NCI-H82 treated with DMSO at 0.1 percent for 48 hours (cell line): ENCODE results near the gene PIAS1.
"Not testable (repeated sequence)": the region's sequence is repeated elsewhere in the genome, so short reads cannot be mapped to it uniquely, and the experiment has no call there.

Experiments used
- DNase-seq: peaks from one replicate; lab custom pipeline; 2025; ENCODE audit not compliant: unreplicated experiment; lab: John Stamatoyannopoulos, UW

The PIAS1 gene

GRCh38 chr15:68113751-68114150, 59.6 kb downstream of the PIAS1 start:
- no peak for DNase-seq

DNA sequence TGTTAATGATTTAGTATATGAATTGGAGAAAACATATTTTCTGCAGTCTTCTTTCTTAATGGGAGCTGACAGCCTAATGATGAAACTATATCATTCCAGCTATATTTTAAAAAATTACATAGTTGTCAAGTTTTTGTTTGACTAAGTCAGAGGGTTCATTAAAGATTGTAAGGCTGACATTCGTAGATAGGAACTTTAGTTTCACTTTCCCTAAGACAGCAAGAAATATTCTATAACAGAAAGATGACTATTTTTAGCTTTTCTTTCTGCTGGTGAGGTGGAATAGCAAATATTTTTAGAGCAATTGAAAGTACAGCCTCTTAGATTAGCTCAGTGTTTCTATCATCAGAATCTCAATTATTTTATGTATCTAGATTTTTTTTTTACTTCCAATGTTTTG, 60.2 kb downstream of the PIAS1 start:
- DNase-seq: no peak

DNA sequence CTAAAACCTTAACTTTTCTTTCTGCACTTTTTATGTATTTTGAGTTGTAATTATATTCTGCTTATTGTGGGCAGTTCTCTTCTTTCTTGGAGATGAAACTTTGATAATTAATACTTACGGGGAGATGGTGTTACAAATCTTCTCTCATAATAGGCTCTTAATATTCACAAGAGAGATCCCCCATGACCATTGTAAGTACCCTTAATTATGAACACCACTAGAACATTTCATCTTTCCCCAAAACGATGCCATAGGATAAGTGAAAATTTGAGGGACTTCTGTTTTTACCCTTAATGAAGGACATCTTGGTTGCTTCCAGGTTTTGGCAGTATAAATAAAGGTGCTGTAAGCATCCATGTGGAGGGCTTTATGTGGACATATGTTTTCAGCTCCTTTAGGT, 60.7 kb downstream of the PIAS1 start:
- no peak for DNase-seq

GRCh38 chr15:68124700-68125099, 70.6 kb downstream of the PIAS1 start:
- DNase-seq: no peak

DNA sequence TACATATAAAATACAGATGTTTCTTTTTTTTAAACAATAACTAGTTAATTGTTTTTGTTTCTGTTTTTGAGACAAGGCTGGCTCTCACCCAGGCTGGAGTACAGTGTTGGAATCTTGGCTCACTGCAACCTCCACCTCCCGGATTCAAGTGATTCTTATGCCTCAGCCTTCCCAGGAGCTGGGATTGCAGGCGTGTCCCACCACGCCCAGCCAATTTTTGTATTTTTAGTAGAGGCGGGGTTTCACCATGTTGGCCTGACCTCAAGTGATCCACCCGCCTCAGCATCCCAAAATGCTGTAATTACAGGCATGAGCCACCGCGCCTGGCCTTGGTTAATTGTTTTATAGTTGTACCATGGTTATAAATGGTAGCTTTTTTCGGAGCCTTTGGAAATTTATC, 72.3 kb downstream of the PIAS1 start:
- DNase-seq: no peak

GRCh38 chr15:68129072-68129471, 75.0 kb downstream of the PIAS1 start:
- DNase-seq: no peak

DNA sequence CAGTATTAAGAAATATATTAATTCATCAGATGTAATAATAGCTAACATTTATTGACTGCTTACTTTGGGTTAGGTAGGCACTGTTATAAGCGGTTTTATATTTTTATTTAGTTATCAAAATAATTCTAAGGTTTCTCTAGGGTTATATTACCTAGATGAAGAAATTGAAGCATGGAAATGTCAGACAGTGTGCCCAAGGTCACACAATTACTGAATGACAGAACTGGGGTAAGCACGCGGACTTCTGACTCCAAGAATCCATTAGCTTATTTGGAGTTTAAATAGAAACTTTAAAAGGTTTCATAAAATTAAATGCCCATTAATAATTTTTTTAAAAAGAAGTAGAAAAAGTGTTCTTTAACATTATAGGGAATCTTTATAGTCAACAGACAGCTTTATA, 76.7 kb downstream of the PIAS1 start:
- no peak for DNase-seq

DNA sequence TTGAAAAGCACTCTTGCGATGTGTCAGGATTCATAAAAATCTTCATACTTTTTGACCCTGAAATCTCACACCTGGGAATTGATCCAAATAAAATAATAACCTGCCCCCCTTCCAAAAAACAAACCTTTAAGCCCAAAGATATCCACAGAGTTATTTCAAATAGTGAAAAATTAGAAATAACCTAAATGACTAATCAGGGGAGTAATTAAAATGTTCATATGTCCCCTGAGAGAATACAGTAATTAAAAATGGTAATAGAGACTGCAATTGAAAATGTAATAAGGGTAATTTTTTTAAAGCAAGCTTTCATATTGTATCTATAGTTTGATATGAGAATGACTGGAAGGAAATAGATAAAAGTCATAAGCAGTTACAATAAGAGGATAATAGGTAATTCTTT, 83.0 kb downstream of the PIAS1 start:
- no peak for DNase-seq

DNA sequence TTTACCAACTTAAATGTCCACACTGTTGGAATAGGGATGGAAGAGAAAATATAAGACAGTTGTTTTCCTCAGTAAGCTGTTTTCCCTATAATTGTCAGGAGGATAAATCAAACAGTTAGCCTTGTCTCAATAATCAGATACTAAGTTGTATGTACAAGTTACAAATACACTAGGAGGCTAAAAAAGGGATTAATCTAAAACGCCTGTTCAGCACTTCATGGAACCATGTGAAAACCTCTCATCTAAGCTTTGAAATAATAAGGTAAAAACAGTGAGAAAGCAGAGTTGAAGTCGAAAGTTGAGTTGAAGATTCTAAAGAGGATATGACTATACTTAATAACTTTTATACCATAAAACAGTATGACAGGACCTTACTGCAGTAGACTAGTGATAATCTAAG, 89.0 kb downstream of the PIAS1 start:
- no peak for DNase-seq

GRCh38 chr15:68143785-68144184, 89.7 kb downstream of the PIAS1 start:
- no peak for DNase-seq

- no peak for DNase-seq
Measured at GRCh38 chr15:68145706-68146105, 91.6 kb downstream of the PIAS1 start.

GRCh38 chr15:68148039-68148438, 93.9 kb downstream of the PIAS1 start:
- no peak for DNase-seq

- no peak for DNase-seq
Measured at GRCh38 chr15:68149059-68149458, 94.9 kb downstream of the PIAS1 start.

- DNase-seq: no peak
Measured at GRCh38 chr15:68150187-68150586, 96.1 kb downstream of the PIAS1 start.

DNA sequence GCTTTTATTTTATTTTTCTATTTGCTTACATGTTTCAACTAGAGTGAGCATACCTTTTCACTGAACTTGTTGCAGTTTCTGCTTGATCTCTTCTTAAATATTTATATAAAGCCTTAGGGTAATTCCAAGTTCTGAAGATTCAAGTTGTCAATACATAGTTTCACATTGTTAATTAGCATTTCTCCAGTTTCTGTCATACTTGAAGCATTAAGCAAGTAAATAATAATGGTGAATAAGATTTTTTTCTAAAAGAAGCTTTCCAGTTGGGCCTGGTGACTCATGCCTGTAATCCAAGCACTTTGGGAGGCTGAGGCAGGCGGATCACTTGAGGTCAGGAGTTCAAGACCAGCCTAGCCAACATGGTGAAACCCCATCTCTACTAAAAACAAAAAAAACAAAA, 97.2 kb downstream of the PIAS1 start:
- DNase-seq: no peak

DNA sequence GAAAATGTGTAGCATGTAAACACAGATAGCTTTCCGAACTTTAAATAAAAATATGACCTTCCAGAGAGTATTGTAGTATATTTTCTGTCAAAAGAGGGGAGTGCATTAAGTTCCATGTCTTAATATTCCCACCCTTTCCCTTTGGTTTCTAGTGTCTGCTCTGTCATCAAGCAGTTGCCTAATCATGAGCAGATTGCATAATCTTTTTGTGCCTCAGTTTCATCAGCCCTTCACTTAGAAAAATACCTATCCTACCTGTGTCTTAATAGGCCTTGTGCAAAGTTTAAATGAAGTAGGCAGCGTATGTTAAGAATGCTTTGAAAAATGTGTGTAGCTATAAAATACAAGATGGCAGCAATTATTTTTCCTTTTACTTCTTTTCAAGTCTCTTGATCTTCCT, 98.2 kb downstream of the PIAS1 start:
- DNase-seq: no peak

DNA sequence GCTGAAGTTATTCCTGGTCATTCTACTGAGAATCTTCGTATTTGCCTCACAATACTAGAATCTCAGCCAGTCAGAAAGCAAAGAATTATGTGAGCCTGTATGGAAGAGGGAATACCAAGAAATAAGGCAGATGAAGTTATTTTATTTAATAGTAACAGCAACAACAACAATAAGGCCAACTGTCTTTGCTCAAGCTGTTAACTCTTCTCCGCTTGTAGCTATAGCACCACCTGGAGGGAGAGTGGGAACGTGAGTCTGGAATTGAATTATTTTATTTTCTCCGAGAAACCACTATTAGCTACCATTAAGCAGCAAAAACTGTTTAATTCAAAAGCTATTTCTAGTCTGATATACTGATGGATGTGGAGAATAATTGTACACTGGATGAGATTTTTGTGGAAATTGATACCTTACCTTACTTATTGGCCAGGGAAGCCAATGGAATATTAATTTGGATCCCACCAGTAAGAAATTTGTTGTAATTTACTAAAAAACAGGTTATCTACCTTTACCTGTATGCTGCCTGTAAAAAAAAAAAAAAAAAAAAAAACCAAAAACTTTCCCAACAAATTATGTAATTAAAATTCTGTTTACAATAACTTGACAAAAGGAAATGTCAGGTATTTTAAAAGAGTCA, 100.9 kb downstream of the PIAS1 start:
- peak; percentile 18 for DNase-seq

DNA sequence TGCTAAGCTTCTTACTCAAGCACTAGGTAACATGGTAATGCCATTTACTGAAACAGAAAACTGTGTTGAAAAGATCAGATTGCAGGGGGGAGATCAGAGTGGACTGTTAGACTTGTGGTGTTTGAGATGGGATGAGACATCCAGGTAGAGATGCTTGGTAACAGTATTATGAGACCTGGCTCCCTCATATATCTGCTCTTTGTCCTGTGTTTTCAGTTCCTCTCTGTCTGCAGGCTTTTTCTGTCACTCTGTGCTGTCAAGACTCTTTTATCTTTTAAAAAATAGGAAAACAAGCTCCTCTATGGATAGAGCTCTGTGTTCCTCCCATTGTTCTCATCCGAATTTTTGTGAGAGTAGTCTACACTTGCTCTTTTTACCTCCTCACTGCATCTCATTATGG, 103.0 kb downstream of the PIAS1 start:
- DNase-seq: no peak

GRCh38 chr15:68158046-68158628, 104.0 kb downstream of the PIAS1 start:
- no peak for DNase-seq

DNA sequence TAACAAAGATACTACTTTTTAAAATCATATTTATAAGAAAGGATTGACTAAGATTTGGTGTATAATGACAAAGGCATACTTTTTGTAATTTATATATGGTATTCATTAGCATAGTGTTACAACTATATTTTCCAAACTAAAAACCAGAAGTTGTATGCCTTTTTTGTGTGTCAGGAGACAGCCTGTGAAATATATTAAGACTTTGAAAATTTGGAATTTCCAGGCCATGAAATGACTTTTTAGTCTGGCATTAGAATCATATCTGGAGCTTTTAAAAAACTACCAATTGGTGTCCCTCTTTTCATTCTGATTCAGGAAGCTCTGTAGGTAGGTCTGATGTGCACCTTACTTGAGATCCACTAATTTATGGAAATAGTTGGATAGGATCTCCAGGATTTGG, 109.1 kb downstream of the PIAS1 start:
- no peak for DNase-seq

DNA sequence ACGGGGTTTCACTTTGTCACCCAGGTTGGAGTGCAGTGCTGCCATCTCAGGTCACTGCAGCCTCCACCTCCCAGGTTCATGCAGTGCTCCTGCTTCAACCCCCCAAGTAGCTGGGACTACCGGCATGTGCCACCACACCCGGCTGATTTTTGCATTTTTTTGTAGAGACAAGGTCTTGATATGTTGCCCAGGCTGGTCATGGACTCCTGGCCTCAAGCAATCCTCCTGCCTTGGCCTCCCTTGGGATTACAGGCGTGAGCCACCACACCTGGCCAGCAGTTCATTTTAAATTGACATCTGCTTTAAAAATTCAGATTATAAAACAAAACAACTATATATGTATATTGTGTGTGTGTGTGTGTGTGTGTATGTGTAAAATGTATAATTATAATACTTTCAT, 112.7 kb downstream of the PIAS1 start:
- no peak for DNase-seq

DNA sequence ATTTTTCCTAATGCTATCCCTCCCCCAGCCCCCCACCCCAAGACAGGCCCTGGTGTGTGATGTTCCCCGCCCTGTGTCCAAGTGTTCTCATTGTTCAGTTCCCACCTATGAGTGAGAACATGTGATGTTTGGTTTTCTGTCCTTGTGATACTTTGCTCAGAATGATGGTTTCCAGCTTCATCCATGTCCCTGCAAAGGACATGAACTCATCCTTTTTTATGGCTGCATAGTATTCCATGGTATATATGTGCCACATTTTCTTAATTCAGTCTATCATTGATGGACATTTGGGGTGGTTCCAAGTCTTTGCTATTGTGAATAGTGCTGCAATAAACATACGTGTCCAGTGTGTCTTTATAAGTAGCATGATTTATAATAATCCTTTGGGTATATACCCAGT, 117.9 kb downstream of the PIAS1 start:
- DNase-seq: not testable (repeated sequence)

DNA sequence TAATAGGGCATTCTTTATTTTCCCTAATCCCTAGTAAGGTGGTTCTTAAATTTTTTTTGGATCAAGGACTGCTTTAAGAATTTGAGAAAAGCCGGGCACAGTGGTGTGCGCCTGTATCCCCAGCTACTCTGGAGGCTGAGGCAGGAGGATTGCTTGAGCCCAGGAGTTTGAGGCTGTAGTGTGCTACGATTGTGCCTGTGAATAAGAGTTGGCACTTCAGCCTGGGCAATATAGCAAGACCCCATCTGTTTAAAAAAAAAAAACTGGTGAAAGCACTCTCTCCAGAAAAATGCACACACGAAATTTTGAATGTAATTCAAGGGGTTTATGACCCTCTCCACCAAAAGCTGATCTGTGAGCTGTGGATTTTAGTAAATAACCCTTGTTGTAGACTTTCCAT, 119.0 kb downstream of the PIAS1 start:
- DNase-seq: no peak
